HEK293 (cell line): ENCODE results near the gene AKIP1.

Experiments used
- EGR2 ChIP-seq: fragments of 450-650 bp; formaldehyde crosslinking; IDR thresholded peaks from 2 replicates; pipeline ENCODE4 v1.5.1; 2016; ENCODE audit warnings: low read depth, missing biosample characterization, missing genetic modification characterization
- GLI2 ChIP-seq: fragments of 450-650 bp; formaldehyde crosslinking; IDR thresholded peaks from 2 replicates; pipeline ENCODE4; 2017; ENCODE audit warnings: missing biosample characterization, missing genetic modification characterization, low read depth, borderline replicate concordance
- GLI4 ChIP-seq: fragments of 450-650 bp; formaldehyde crosslinking; IDR thresholded peaks from 2 replicates; pipeline ENCODE4 v1.5.1; 2016; ENCODE audit warnings: missing biosample characterization, missing genetic modification characterization
- HOXA7 ChIP-seq: sonication (generic); formaldehyde crosslinking; IDR thresholded peaks from 2 replicates; pipeline ENCODE4 v1.8.1; 2022; ENCODE audit warnings: missing genetic modification reagents, borderline replicate concordance
- HOXC10 ChIP-seq: sonication (generic); formaldehyde crosslinking; IDR thresholded peaks from 2 replicates; pipeline ENCODE4 v1.8.1; 2023; ENCODE audit warnings: mild to moderate bottlenecking, missing genetic modification reagents
- KLF8 ChIP-seq: fragments of 450-650 bp; formaldehyde crosslinking; IDR thresholded peaks from 2 replicates; pipeline ENCODE4 v1.5.1; 2016; ENCODE audit warnings: missing biosample characterization, missing genetic modification characterization
- SP7 ChIP-seq: fragments of 450-650 bp; formaldehyde crosslinking; IDR thresholded peaks from 2 replicates; pipeline ENCODE4 v1.5.1; 2016; ENCODE audit warnings: missing biosample characterization, missing genetic modification characterization
- YY1 ChIP-seq: fragments of 450-650 bp; formaldehyde crosslinking; IDR thresholded peaks from 2 replicates; pipeline ENCODE4 v1.5.1; 2018; ENCODE audit warnings: missing biosample characterization, missing genetic modification characterization
- ZBTB8A ChIP-seq: fragments of 450-650 bp; formaldehyde crosslinking; IDR thresholded peaks from 2 replicates; pipeline ENCODE4 v1.5.1; 2016; ENCODE audit warnings: missing biosample characterization, missing genetic modification characterization
- ZNF16 ChIP-seq: fragments of 450-650 bp; formaldehyde crosslinking; IDR thresholded peaks from 2 replicates; pipeline ENCODE4 v1.5.1; 2016; ENCODE audit warnings: low read depth, missing biosample characterization, missing genetic modification characterization
- ZNF211 ChIP-seq: fragments of 450-650 bp; formaldehyde crosslinking; IDR thresholded peaks from 2 replicates; pipeline ENCODE4 v1.5.1; 2016; ENCODE audit warnings: low read depth, missing biosample characterization, missing genetic modification characterization
- ZNF221 ChIP-seq: fragments of 450-650 bp; formaldehyde crosslinking; IDR thresholded peaks from 2 replicates; pipeline ENCODE4 v1.5.1; 2017; ENCODE audit warnings: missing biosample characterization, missing genetic modification characterization, borderline replicate concordance
- ZNF23 ChIP-seq: fragments of 450-650 bp; formaldehyde crosslinking; IDR thresholded peaks from 2 replicates; pipeline ENCODE4 v1.5.1; 2016; ENCODE audit warnings: missing biosample characterization, missing genetic modification characterization, borderline replicate concordance
- ZNF266 ChIP-seq: fragments of 450-650 bp; formaldehyde crosslinking; IDR thresholded peaks from 2 replicates; pipeline ENCODE4 v1.5.1; 2016; ENCODE audit warnings: missing biosample characterization, missing genetic modification characterization, low read depth
- ZNF366 ChIP-seq: fragments of 450-650 bp; formaldehyde crosslinking; conservative IDR thresholded peaks from 2 replicates; pipeline ENCODE4 v1.5.1; 2016; ENCODE audit warnings: missing biosample characterization, missing genetic modification characterization
- ZNF433 ChIP-seq: fragments of 450-650 bp; formaldehyde crosslinking; IDR thresholded peaks from 2 replicates; pipeline ENCODE4 v1.5.1; 2016; ENCODE audit warnings: missing biosample characterization, missing genetic modification characterization, low read depth
- ZNF48 ChIP-seq: fragments of 450-650 bp; formaldehyde crosslinking; IDR thresholded peaks from 2 replicates; pipeline ENCODE4 v1.5.1; 2016; ENCODE audit warnings: missing biosample characterization, missing genetic modification characterization
- ZNF544 ChIP-seq: fragments of 450-650 bp; formaldehyde crosslinking; IDR thresholded peaks from 2 replicates; pipeline ENCODE4 v1.5.0; 2017; ENCODE audit warnings: missing biosample characterization, missing genetic modification characterization
- ZNF621 ChIP-seq: fragments of 450-650 bp; formaldehyde crosslinking; IDR thresholded peaks from 2 replicates; pipeline ENCODE4 v1.5.1; 2017; ENCODE audit warnings: missing biosample characterization, missing genetic modification characterization
- ZNF670 ChIP-seq: fragments of 450-650 bp; formaldehyde crosslinking; IDR thresholded peaks from 2 replicates; pipeline ENCODE4 v1.5.1; 2016; ENCODE audit warnings: missing biosample characterization, missing genetic modification characterization, low read depth
- ZNF701 ChIP-seq: fragments of 450-650 bp; formaldehyde crosslinking; IDR thresholded peaks from 2 replicates; pipeline ENCODE4 v1.5.1; 2016; ENCODE audit warnings: missing biosample characterization, missing genetic modification characterization
- ZNF792 ChIP-seq: fragments of 450-650 bp; formaldehyde crosslinking; IDR thresholded peaks from 2 replicates; pipeline ENCODE4 v1.5.1; 2016; ENCODE audit warnings: missing biosample characterization, missing genetic modification characterization
- ZSCAN16 ChIP-seq: fragments of 450-650 bp; formaldehyde crosslinking; IDR thresholded peaks from 2 replicates; pipeline ENCODE4 v1.5.1; 2016; ENCODE audit warnings: missing biosample characterization, missing genetic modification characterization
- TF ChIP-seq, protein P1 (sequence below): fragments of 450-650 bp; formaldehyde crosslinking; IDR thresholded peaks from 2 replicates; pipeline ENCODE4 v1.5.1; 2016; ENCODE audit warnings: missing biosample characterization, missing genetic modification characterization, borderline replicate concordance
- TF ChIP-seq, protein P2 (sequence below): fragments of 450-650 bp; formaldehyde crosslinking; IDR thresholded peaks from 2 replicates; pipeline ENCODE4 v1.5.1; 2016; ENCODE audit warnings: missing biosample characterization, missing genetic modification characterization
- TF ChIP-seq, protein P3 (sequence below): fragments of 450-650 bp; formaldehyde crosslinking; IDR thresholded peaks from 2 replicates; pipeline ENCODE4 v1.5.1; 2016; ENCODE audit warnings: missing biosample characterization, missing genetic modification characterization
- TF ChIP-seq, protein P4 (sequence below): fragments of 450-650 bp; formaldehyde crosslinking; IDR thresholded peaks from 2 replicates; pipeline ENCODE4 v1.5.1; 2016; ENCODE audit warnings: missing biosample characterization, missing genetic modification characterization
- TF ChIP-seq, protein P5 (sequence below): fragments of 450-650 bp; IDR thresholded peaks from 2 replicates; pipeline ENCODE4 v1.5.1; 2018; ENCODE audit warnings: missing biosample characterization, missing genetic modification characterization
- TF ChIP-seq, protein P6 (sequence below): fragments of 450-650 bp; formaldehyde crosslinking; IDR thresholded peaks from 2 replicates; pipeline ENCODE4 v1.5.1; 2016; ENCODE audit warnings: missing biosample characterization, missing genetic modification characterization

Gene AKIP1

DNA sequence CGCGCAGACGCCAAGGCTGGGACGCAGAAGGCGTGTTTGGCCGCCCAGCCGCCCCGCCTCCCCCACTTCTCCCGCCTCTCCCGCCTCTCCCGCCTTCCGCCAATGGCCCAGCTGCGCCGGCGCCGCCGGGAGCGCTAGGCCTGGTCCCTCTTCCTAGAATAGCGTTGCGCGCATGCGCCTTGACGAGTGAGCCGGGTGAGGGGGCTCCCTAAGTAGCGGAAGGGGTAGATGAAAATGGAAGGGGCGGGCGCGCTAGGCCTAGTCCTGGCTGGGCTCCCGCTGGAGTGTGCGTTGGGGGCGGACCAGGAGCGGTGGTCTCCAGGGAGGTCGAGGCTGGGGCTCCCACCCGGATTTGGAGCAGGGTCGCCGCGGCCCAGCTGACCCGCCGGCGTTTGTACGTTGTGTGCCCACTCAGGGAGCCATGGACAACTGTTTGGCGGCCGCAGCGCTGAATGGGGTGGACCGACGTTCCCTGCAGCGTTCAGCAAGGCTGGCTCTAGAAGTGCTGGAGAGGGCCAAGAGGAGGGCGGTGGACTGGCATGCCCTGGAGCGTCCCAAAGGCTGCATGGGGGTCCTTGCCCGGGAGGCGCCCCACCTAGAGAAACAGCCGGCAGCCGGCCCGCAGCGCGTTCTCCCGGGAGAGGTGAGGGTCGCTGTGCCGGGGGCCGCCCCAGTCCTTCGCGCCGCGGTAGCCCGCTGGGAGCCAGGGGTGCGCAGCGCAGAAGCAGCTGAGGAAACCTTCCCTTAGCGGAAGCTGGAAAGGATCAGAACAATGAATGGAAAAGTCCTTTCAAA, at the start of gene AKIP1 (continued):
- TF ChIP-seq, protein P1, sequence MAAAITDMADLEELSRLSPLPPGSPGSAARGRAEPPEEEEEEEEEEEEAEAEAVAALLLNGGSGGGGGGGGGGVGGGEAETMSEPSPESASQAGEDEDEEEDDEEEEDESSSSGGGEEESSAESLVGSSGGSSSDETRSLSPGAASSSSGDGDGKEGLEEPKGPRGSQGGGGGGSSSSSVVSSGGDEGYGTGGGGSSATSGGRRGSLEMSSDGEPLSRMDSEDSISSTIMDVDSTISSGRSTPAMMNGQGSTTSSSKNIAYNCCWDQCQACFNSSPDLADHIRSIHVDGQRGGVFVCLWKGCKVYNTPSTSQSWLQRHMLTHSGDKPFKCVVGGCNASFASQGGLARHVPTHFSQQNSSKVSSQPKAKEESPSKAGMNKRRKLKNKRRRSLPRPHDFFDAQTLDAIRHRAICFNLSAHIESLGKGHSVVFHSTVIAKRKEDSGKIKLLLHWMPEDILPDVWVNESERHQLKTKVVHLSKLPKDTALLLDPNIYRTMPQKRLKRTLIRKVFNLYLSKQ (tag by site-specific recombination): no peak
- TF ChIP-seq ZNF366 (tag by site-specific recombination) (peak; percentile 75), ZNF621 (tag by site-specific recombination) (no peak), ZBTB8A (tag by site-specific recombination) (peak; percentile 46), GLI4 (tag by site-specific recombination) (no peak), ZNF433 (tag by site-specific recombination) (no peak), ZNF23 (tag by site-specific recombination) (no peak), GLI2 (tag by site-specific recombination) (no peak), ZNF544 (no peak), ZNF16 (no peak), ZNF266 (tag by site-specific recombination) (no peak), HOXA7 (CRISPR knock-in tag) (no peak), ZNF211 (tag by site-specific recombination) (no peak), ZNF221 (tag by site-specific recombination) (no peak), ZNF792 (0 out of 2 replicates have a peak, but pooled peaks have one; percentile 62), EGR2 (no peak), YY1 (tag by site-specific recombination) (peak; percentile 71; the same call in 1 of the 2 replicates), HOXC10 (CRISPR knock-in tag) (no peak), KLF8 (tag by site-specific recombination) (peak; percentile 52; the same call in 1 of the 2 replicates), ZNF670 (tag by site-specific recombination) (no peak), SP7 (tag by site-specific recombination) (peak; percentile 42; the same call in 1 of the 2 replicates), ZNF48 (no peak), ZNF701 (tag by site-specific recombination) (no peak), ZSCAN16 (no peak)
- TF ChIP-seq, protein P2, sequence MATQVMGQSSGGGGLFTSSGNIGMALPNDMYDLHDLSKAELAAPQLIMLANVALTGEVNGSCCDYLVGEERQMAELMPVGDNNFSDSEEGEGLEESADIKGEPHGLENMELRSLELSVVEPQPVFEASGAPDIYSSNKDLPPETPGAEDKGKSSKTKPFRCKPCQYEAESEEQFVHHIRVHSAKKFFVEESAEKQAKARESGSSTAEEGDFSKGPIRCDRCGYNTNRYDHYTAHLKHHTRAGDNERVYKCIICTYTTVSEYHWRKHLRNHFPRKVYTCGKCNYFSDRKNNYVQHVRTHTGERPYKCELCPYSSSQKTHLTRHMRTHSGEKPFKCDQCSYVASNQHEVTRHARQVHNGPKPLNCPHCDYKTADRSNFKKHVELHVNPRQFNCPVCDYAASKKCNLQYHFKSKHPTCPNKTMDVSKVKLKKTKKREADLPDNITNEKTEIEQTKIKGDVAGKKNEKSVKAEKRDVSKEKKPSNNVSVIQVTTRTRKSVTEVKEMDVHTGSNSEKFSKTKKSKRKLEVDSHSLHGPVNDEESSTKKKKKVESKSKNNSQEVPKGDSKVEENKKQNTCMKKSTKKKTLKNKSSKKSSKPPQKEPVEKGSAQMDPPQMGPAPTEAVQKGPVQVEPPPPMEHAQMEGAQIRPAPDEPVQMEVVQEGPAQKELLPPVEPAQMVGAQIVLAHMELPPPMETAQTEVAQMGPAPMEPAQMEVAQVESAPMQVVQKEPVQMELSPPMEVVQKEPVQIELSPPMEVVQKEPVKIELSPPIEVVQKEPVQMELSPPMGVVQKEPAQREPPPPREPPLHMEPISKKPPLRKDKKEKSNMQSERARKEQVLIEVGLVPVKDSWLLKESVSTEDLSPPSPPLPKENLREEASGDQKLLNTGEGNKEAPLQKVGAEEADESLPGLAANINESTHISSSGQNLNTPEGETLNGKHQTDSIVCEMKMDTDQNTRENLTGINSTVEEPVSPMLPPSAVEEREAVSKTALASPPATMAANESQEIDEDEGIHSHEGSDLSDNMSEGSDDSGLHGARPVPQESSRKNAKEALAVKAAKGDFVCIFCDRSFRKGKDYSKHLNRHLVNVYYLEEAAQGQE (tag by site-specific recombination): peak; percentile 72
- TF ChIP-seq, protein P3, sequence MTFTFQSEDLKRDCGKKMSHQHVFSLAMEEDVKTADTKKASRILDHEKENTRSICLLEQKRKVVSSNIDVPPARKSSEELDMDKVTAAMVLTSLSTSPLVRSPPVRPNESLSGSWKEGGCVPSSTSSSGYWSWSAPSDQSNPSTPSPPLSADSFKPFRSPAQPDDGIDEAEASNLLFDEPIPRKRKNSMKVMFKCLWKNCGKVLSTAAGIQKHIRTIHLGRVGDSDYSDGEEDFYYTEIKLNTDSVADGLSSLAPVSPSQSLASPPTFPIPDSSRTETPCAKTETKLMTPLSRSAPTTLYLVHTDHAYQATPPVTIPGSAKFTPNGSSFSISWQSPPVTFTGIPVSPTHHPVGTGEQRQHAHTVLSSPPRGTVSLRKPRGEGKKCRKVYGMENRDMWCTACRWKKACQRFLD (tag by site-specific recombination): no peak
- TF ChIP-seq, protein P4, sequence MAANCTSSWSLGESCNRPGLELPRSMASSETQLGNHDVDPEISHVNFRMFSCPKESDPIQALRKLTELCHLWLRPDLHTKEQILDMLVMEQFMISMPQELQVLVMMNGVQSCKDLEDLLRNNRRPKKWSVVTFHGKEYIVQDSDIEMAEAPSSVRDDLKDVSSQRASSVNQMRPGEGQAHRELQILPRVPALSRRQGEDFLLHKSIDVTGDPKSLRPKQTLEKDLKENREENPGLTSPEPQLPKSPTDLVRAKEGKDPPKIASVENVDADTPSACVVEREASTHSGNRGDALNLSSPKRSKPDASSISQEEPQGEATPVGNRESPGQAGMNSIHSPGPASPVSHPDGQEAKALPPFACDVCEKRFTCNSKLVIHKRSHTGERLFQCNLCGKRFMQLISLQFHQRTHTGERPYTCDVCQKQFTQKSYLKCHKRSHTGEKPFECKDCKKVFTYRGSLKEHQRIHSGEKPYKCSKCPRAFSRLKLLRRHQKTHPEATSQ (tag by site-specific recombination): no peak
- TF ChIP-seq, protein P5, sequence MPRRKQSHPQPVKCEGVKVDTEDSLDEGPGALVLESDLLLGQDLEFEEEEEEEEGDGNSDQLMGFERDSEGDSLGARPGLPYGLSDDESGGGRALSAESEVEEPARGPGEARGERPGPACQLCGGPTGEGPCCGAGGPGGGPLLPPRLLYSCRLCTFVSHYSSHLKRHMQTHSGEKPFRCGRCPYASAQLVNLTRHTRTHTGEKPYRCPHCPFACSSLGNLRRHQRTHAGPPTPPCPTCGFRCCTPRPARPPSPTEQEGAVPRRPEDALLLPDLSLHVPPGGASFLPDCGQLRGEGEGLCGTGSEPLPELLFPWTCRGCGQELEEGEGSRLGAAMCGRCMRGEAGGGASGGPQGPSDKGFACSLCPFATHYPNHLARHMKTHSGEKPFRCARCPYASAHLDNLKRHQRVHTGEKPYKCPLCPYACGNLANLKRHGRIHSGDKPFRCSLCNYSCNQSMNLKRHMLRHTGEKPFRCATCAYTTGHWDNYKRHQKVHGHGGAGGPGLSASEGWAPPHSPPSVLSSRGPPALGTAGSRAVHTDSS: no peak
- TF ChIP-seq, protein P6, sequence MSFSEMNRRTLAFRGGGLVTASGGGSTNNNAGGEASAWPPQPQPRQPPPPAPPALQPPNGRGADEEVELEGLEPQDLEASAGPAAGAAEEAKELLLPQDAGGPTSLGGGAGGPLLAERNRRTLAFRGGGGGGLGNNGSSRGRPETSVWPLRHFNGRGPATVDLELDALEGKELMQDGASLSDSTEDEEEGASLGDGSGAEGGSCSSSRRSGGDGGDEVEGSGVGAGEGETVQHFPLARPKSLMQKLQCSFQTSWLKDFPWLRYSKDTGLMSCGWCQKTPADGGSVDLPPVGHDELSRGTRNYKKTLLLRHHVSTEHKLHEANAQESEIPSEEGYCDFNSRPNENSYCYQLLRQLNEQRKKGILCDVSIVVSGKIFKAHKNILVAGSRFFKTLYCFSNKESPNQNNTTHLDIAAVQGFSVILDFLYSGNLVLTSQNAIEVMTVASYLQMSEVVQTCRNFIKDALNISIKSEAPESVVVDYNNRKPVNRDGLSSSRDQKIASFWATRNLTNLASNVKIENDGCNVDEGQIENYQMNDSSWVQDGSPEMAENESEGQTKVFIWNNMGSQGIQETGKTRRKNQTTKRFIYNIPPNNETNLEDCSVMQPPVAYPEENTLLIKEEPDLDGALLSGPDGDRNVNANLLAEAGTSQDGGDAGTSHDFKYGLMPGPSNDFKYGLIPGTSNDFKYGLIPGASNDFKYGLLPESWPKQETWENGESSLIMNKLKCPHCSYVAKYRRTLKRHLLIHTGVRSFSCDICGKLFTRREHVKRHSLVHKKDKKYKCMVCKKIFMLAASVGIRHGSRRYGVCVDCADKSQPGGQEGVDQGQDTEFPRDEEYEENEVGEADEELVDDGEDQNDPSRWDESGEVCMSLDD (tag by site-specific recombination): no peak
